Endodermal cell (in vitro differentiated cells): Measurements from ENCODE around the gene USP27X. TPM values are rescaled to one million over a fixed set of nuclear protein-coding genes. Genes with fewer than 3 reads are reported as not detected.

Experiments
- DNase-seq: peaks from one replicate; pipeline ENCODE4 v3.0.0-alpha.2; 2017
- H3K27ac ChIP-seq: 2 replicates; pipeline ENCODE4 v1.5.1; 2013; ENCODE audit warnings: mild to moderate bottlenecking, low read depth, low read length, moderate library complexity
- H3K27me3 ChIP-seq: 2 replicates; pipeline ENCODE4 v1.6.1; 2013; ENCODE audit warnings: mild to moderate bottlenecking, low read length, moderate library complexity; ENCODE audit not compliant: insufficient read depth, control insufficient read depth, poor library complexity, severe bottlenecking
- H3K36me3 ChIP-seq: 2 replicates; pipeline ENCODE4 v1.7.0; 2013; ENCODE audit warnings: mild to moderate bottlenecking, low read length, moderate library complexity; ENCODE audit not compliant: control insufficient read depth, insufficient read depth
- H3K4me1 ChIP-seq: one replicate; pipeline ENCODE4 v1.7.0; 2013; ENCODE audit warnings: low read length; ENCODE audit not compliant: control insufficient read depth, insufficient read depth
- H3K4me3 ChIP-seq: 2 replicates; pipeline ENCODE4 v1.5.1; 2013; ENCODE audit warnings: mild to moderate bottlenecking, low read length, moderate library complexity
- H3K9ac ChIP-seq: 2 replicates; pipeline ENCODE4 v1.6.1; 2013; ENCODE audit warnings: mild to moderate bottlenecking, low read length, moderate library complexity; ENCODE audit not compliant: poor library complexity, severe bottlenecking; ENCODE audit errors: extremely low read depth
- H3K9me3 ChIP-seq: 2 replicates; pipeline ENCODE4 v1.6.1; 2013; ENCODE audit warnings: mild to moderate bottlenecking, low read length, moderate library complexity; ENCODE audit not compliant: control insufficient read depth
- H3K27ac Mint-ChIP-seq: 2 replicates; pipeline ENCODE4 v1.8.0; 2020; ENCODE audit warnings: mixed read lengths
- H3K27me3 Mint-ChIP-seq: 2 replicates; pipeline ENCODE4 v1.8.0; 2021; ENCODE audit warnings: mild to moderate bottlenecking, mixed read lengths; ENCODE audit not compliant: insufficient read depth
- H3K36me3 Mint-ChIP-seq: 2 replicates; pipeline ENCODE4 v1.8.0; 2020; ENCODE audit warnings: low read depth, mixed read lengths
- H3K4me1 Mint-ChIP-seq: 2 replicates; pipeline ENCODE4 v1.8.0; 2020; ENCODE audit warnings: mixed read lengths
- H3K4me3 Mint-ChIP-seq: 2 replicates; pipeline ENCODE4 v1.8.0; 2020; ENCODE audit warnings: mild to moderate bottlenecking, moderate library complexity, mixed read lengths
- H3K9me3 Mint-ChIP-seq: 2 replicates; pipeline ENCODE4 v1.8.0; 2020; ENCODE audit warnings: mild to moderate bottlenecking, mixed read lengths
- CTCF ChIP-seq: fragments of 200-600 bp; sonication (generic); conservative IDR thresholded peaks from 2 replicates; pipeline ENCODE4 v1.5.0; 2021; ENCODE audit warnings: antibody characterized with exemption, mild to moderate bottlenecking
- WGBS, 2 experiments: methylation state at CpG; one replicate each; pipeline versions ENCODE4 v1.1.5 to v1.1.7; 2013; ENCODE audit warnings: missing lambda C conversion rate in 2 of 2, mixed read lengths in 1 of 2; ENCODE audit not compliant: insufficient coverage in 1 of 2, insufficient read length in 1 of 2; 5-methylcytosine and 5-hydroxymethylcytosine counted together
- total RNA-seq, 2 donors: library from RNA; stranded (reverse); fragmentation: NEBNext Ultra II Directional in 1 of 2; extraction: Animal tissue kit (Norgen Biotek cat#: 25700) in 1 of 2; gene quantifications; 2 replicates in 1 of 2; 3 replicates in 1 of 2; pipeline ENCODE4 v1.2.1, GENCODE V29; 2021

Gene USP27X
- total RNA-seq, 2 donors from 2014 or later = 7.1 to 8.2 TPM

- peaks cover 15% of the 10 kb centered on the region for H3K27me3 Mint-ChIP-seq
- peaks cover 63% of the 10 kb centered on the region for H3K9me3 Mint-ChIP-seq
- H3K36me3 ChIP-seq = no peaks in the 10 kb centered on the region
- no peaks in the 10 kb centered on the region for H3K4me1 ChIP-seq
- H3K4me3 ChIP-seq = no peak overlapping the region
- no peak for DNase-seq
- H3K27ac Mint-ChIP-seq = no peak overlapping the region
- TF ChIP-seq CTCF = no peak
- peaks cover 7% of the 10 kb centered on the region for H3K9me3 ChIP-seq
- H3K27me3 ChIP-seq = no peaks in the 10 kb centered on the region
- no peak overlapping the region for H3K4me3 Mint-ChIP-seq
- H3K36me3 Mint-ChIP-seq = peaks cover 2% of the 10 kb centered on the region
- no peak overlapping the region for H3K27ac ChIP-seq
- no peak overlapping the region for H3K9ac ChIP-seq
- no peaks in the 10 kb centered on the region for H3K4me1 Mint-ChIP-seq
Observed at GRCh38 chrX:49901048-49901447, 21.8 kb downstream of the USP27X start.

- 81 to 90% methylated on average over 2 to 3 of the region's 3 CpGs for WGBS, 2 experiments
- no peaks in the 10 kb centered on the region for H3K4me1 Mint-ChIP-seq
- no peaks in the 10 kb centered on the region for H3K9me3 ChIP-seq
- H3K27me3 ChIP-seq = no peaks in the 10 kb centered on the region
- no peaks in the 10 kb centered on the region for H3K36me3 Mint-ChIP-seq
- TF ChIP-seq CTCF = no peak
- no peak overlapping the region for H3K4me3 Mint-ChIP-seq
- no peak overlapping the region for H3K4me3 ChIP-seq
- H3K4me1 ChIP-seq = no peaks in the 10 kb centered on the region
- DNase-seq = no peak
- H3K9ac ChIP-seq = no peak overlapping the region
- no peaks in the 10 kb centered on the region for H3K36me3 ChIP-seq
- no peak overlapping the region for H3K27ac ChIP-seq
- H3K27me3 Mint-ChIP-seq = no peaks in the 10 kb centered on the region
- H3K27ac Mint-ChIP-seq = no peak overlapping the region
- peaks cover 31% of the 10 kb centered on the region for H3K9me3 Mint-ChIP-seq
Observed at GRCh38 chrX:49910344-49910743, 31.1 kb downstream of the USP27X start.

GRCh38 chrX:49912086-49912485 is 32.8 kb downstream of the USP27X start:
- H3K4me3 Mint-ChIP-seq = no peak overlapping the region
- no peak overlapping the region for H3K4me3 ChIP-seq
- WGBS, 2 experiments = 84% methylated on average over 3 of the region's 3 CpGs; no CpG with 5 or more reads in 1 of the 2 experiments

More at GRCh38 chrX:49912086-49912485, 32.8 kb downstream of the USP27X start:
- TF ChIP-seq CTCF = peak; percentile 50
- Mint-ChIP-seq H3K36me3 (no peaks in the 10 kb centered on the region), H3K27me3 (no peaks in the 10 kb centered on the region), H3K4me1 (no peaks in the 10 kb centered on the region), H3K27ac (no peak overlapping the region), H3K9me3 (peaks cover 26% of the 10 kb centered on the region)
- Histone ChIP-seq H3K9ac (no peak overlapping the region), H3K36me3 (no peaks in the 10 kb centered on the region), H3K27ac (no peak overlapping the region), H3K9me3 (no peaks in the 10 kb centered on the region), H3K27me3 (no peaks in the 10 kb centered on the region), H3K4me1 (no peaks in the 10 kb centered on the region)
- DNase-seq = no peak
